ENCODE results near the gene ADAMTS9. TPM values are rescaled to one million over a fixed set of nuclear protein-coding genes. Genes with fewer than 3 reads are reported as not detected.

ADAMTS9 gene
- total and polyA plus RNA-seq, 9 of the 15 experiments (the other 6 are each of a cell fraction or from before 2014, with no cell fraction given) = 0.05 to 0.32 (median 0.13) TPM; not detected in 2

DNA sequence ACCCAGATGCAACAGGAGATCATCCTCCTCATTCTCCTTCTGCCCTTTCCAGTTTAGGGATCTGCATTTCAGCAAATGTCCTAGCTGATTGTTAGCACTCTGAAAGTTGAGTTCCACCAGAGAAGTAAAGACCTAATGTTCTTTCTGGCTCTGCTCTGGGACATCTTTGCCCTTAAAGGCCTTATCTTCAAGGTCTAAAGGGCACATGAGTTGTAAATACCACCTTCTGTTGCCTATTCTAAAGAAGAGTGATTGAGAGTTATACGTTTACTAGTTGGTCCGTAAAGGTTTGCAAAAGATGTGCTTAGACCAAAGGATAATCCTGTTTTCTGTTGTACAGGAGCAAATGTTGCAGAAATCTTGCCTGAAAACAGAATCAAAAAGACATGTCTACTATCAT, 151.6 kb downstream of the ADAMTS9 start:
- DNase-seq (ENCODE audit: extremely low read depth in 1 of 4, low spot score in 3 of 4) (no peak), FAIRE-seq (no peak), ATAC-seq (no peak)
- 0% methylated on average over 2 of the region's 2 CpGs for WGBS (ENCODE audit: insufficient coverage, low coverage, missing lambda C conversion rate)
- Histone ChIP-seq H3K4me2 (ENCODE audit: insufficient read depth, low read length) (no peak overlapping the region), H3K4me1 (replicated peaks in 1 of 2; ENCODE audit: control insufficient read depth in 2 of 2, insufficient read depth in 2 of 2, low read length in 2 of 2) (no peaks in the 10 kb centered on the region), H2AFZ (ENCODE audit: low read depth, low read length) (no peak overlapping the region), H3K79me2 (ENCODE audit: control insufficient read depth, insufficient read depth, low read length) (no peaks in the 10 kb centered on the region), H3K4me3 (no peak overlapping the region), H4K20me1 (replicated peaks; ENCODE audit: control insufficient read depth, insufficient read depth, low read length) (no peaks in the 10 kb centered on the region), H3K36me3 (ENCODE audit: control insufficient read depth, insufficient read depth, low read length) (no peaks in the 10 kb centered on the region), H3K9me3 (replicated peaks; ENCODE audit: control insufficient read depth, insufficient read depth, low read depth, low read length) (no peaks in the 10 kb centered on the region), H3K27ac (ENCODE audit: extremely low read depth, low read depth, low read length) (no peak overlapping the region), H3K9ac (ENCODE audit: insufficient read depth in 1 of 2, low read depth in 2 of 2, low read length in 2 of 2) (no peak overlapping the region), H3K9me1 (ENCODE audit: control insufficient read depth, insufficient read depth, low read length) (no peaks in the 10 kb centered on the region), H3K27me3 (ENCODE audit: control insufficient read depth in 2 of 2, insufficient read depth in 2 of 2, low read length in 2 of 2) (peaks cover 0 to 7% of the 10 kb centered on the region in 2 experiments; a peak in 3 of 5 replicates)
- no TSS peak for BruUV-seq (replicated peaks)
- CTCF ChIA-PET (ENCODE audit: low intra/inter-chr PET ratio) = no interaction called here
- peak in 1 of 3 experiments; percentile 0; a peak in 1 of 6 replicates for TF ChIP-seq ZBTB11 (CRISPR knock-in tag; IDR thresholded peaks at IDR 0.05)
- no peak for TF ChIP-seq FUS (optimal IDR thresholded peaks at IDR 0.05; ENCODE audit: low read depth, low read length)
- intact Hi-C loops (cut with micrococcal nuclease) = no loop called here
- in situ Hi-C loops (cut with MboI) = loop anchor here (10.0 to 25.0 kb wide), 3 partner anchors 626 to 1201 kb away; no protein-coding TSS in a partner anchor
- POLR2A ChIA-PET = no interaction called here

All from K562 (cell line).